HepG2 (cell line): ENCODE measurements around the gene ARHGAP35. TPM values are rescaled to one million over a fixed set of nuclear protein-coding genes. Genes with fewer than 3 reads are reported as not detected.

ENCODE experiments used
- ATF1 ChIP-seq: IDR thresholded peaks from 2 replicates; pipeline ENCODE4 v1.6.1; 2016; ENCODE audit warnings: mild to moderate bottlenecking, control low read depth
- FOSL2 ChIP-seq: sonication (generic); formaldehyde crosslinking; IDR thresholded peaks from 2 replicates; pipeline ENCODE4 v1.4.0; 2020; ENCODE audit warnings: missing genetic modification reagents
- HCFC1 ChIP-seq: fragments of 150-350 bp; IDR thresholded peaks from 2 replicates; pipeline ENCODE4 v1.6.1; 2014; ENCODE audit warnings: low read depth, low read length
- KLF11 ChIP-seq: IDR thresholded peaks from 2 replicates; pipeline ENCODE4 v1.6.1; 2016; ENCODE audit warnings: missing compliant biosample characterization
- NR2F2 ChIP-seq: IDR thresholded peaks from 2 replicates; pipeline ENCODE4 v1.6.1; 2012; ENCODE audit warnings: low read depth, inconsistent platforms, borderline replicate concordance
- PCBP1 ChIP-seq: fragments of 200-400 bp; formaldehyde crosslinking; IDR thresholded peaks from 2 replicates; pipeline ENCODE4 v1.6.1; 2017; ENCODE audit warnings: mild to moderate bottlenecking, low read depth, low read length, borderline replicate concordance
- POLR2AphosphoS2 ChIP-seq: IDR thresholded peaks from 2 replicates; pipeline ENCODE4 v1.6.1; 2011; ENCODE audit warnings: low read depth, low read length, improper control_type of control experiment
- RARA ChIP-seq: IDR thresholded peaks from 2 replicates; pipeline ENCODE4 v1.6.1; 2016; ENCODE audit warnings: missing genetic modification reagents, missing compliant biosample characterization
- RXRA ChIP-seq: sonication (generic); formaldehyde crosslinking; IDR thresholded peaks from 2 replicates; pipeline ENCODE4 v1.5.1; 2020; ENCODE audit warnings: missing genetic modification reagents
- SRY ChIP-seq: sonication (generic); formaldehyde crosslinking; IDR thresholded peaks from 2 replicates; pipeline ENCODE4 v1.8.0; 2022; ENCODE audit warnings: mild to moderate bottlenecking, missing genetic modification reagents
- ZBTB21 ChIP-seq: sonication (generic); formaldehyde crosslinking; IDR thresholded peaks from 2 replicates; pipeline ENCODE4 v1.4.0; 2020; ENCODE audit warnings: missing genetic modification reagents
- ZFAT ChIP-seq: sonication (generic); formaldehyde crosslinking; conservative IDR thresholded peaks from 2 replicates; pipeline ENCODE4 v1.8.1; 2023; ENCODE audit warnings: missing genetic modification reagents, inconsistent platforms
- ZNF333 ChIP-seq: sonication (generic); formaldehyde crosslinking; IDR thresholded peaks from 2 replicates; pipeline ENCODE4 v1.4.0; 2020; ENCODE audit warnings: mild to moderate bottlenecking, missing genetic modification reagents, borderline replicate concordance
- ZNF33A ChIP-seq: sonication (generic); formaldehyde crosslinking; IDR thresholded peaks from 2 replicates; pipeline ENCODE4 v1.5.1; 2020; ENCODE audit warnings: missing genetic modification reagents, mild to moderate bottlenecking, moderate library complexity, borderline replicate concordance
- ZNF430 ChIP-seq: sonication (generic); formaldehyde crosslinking; IDR thresholded peaks from 2 replicates; pipeline ENCODE4 v1.9.0; 2021; ENCODE audit warnings: mild to moderate bottlenecking, missing genetic modification reagents
- ZNF564 ChIP-seq: sonication (generic); formaldehyde crosslinking; IDR thresholded peaks from 2 replicates; pipeline ENCODE4 v1.8.1; 2023; ENCODE audit warnings: mild to moderate bottlenecking, missing genetic modification reagents
- ZNF75D ChIP-seq: sonication (generic); formaldehyde crosslinking; IDR thresholded peaks from 2 replicates; pipeline ENCODE4 v1.8.1; 2023; ENCODE audit warnings: missing genetic modification reagents, mild to moderate bottlenecking, borderline replicate concordance
- ZNF777 ChIP-seq: sonication (generic); formaldehyde crosslinking; IDR thresholded peaks from 2 replicates; pipeline ENCODE4 v1.4.0; 2020; ENCODE audit warnings: missing genetic modification reagents
- polyA plus RNA-seq, 8 experiments: library from polyadenylated mRNA; depleted of rRNA in 3 of 8; stranded (reverse) in 7 of 8; unstranded in 1 of 8; fragments of >200 nt; fragmentation: Illumina TruSeq in 4 of 8; extraction: Trizol in 4 of 8; gene quantifications; 2 replicates each; pipeline versions ENCODE4 v1.2.1 to v1.2.3, GENCODE V29; 2011 to 2016; ENCODE audit warnings: low read depth in 4 of 8, missing spikeins in 1 of 8, mixed read lengths in 1 of 8; ENCODE audit not compliant: insufficient read depth in 1 of 8
- total RNA-seq, 5 experiments: library from RNA; depleted of rRNA; stranded (reverse); fragments of >200 nt; fragmentation: Illumina TruSeq; extraction: Trizol; gene quantifications; 2 replicates each; pipeline ENCODE4 v1.2.3, GENCODE V29; 2016; ENCODE audit warnings: low read depth in 1 of 5
- TF ChIP-seq, protein P1 (sequence below): IDR thresholded peaks from 2 replicates; pipeline ENCODE4 v1.4.0; 2020; ENCODE audit warnings: mild to moderate bottlenecking, missing genetic modification reagents
- TF ChIP-seq, protein P2 (sequence below): IDR thresholded peaks from 2 replicates; pipeline ENCODE4 v1.6.1; 2016; ENCODE audit warnings: missing biosample characterization, missing genetic modification reagents, low read depth
- TF ChIP-seq, protein P3 (sequence below): sonication (generic); formaldehyde crosslinking; IDR thresholded peaks from 2 replicates; pipeline ENCODE4 v1.5.0; 2020; ENCODE audit warnings: mild to moderate bottlenecking, missing genetic modification reagents
- TF ChIP-seq, protein P4 (sequence below): sonication (generic); formaldehyde crosslinking; IDR thresholded peaks from 2 replicates; pipeline ENCODE4 v1.5.0; 2020; ENCODE audit warnings: mild to moderate bottlenecking, missing genetic modification reagents, borderline replicate concordance

The ARHGAP35 gene
- total and polyA plus RNA-seq, 2 of the 13 experiments (the other 11 are each of a cell fraction or from before 2014, with no cell fraction given) = 30.1 to 30.2 TPM

DNA sequence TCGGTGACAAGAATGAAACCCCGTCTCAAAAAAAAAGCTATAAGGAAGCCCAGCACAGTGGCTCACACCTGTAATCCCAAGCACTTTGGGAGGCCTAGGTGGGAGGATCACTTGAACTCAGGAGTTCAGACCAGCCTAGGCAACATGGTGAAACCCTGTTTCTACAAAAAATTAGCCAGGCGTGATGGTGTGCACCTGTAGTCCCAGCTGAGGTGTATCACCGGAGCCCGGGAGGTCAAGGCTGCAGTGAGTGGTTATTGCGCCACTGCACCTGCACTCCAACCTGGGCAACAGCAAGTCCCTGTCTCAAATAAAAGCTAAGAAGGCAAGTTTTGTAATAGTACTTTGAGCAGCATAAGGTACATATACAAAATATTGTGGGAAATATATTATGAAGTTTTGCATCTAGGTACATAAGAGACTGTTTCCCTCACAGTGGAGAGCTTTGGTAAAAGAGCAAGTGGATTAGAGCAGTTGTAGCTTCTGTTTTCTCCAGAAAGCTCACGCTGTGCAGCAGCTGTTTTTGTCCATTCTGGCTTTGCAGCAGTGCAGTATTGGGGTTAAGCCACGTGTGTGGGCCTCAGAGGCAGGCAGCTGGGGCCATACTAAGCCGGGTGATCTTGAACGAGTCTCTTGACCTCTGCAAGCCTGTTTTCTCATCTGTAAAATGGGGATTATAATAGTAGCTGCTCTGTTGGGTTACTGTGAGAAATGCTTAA lies 35.4 kb downstream of the ARHGAP35 start (continued):
- TF ChIP-seq FOSL2 (CRISPR knock-in tag) (peak; percentile 61), ZNF430 (CRISPR knock-in tag) (no peak), ATF1 (CRISPR knock-in tag) (no peak), ZFAT (CRISPR knock-in tag) (no peak), HCFC1 (no peak), ZNF33A (no peak), ZNF333 (CRISPR knock-in tag) (no peak), PCBP1 (no peak), ZBTB21 (CRISPR knock-in tag) (no peak), KLF11 (CRISPR knock-in tag) (no peak), POLR2AphosphoS2 (no peak), SRY (CRISPR knock-in tag) (no peak), RXRA (CRISPR knock-in tag) (peak; percentile 72; the same call in 1 of the 2 replicates), ZNF75D (CRISPR knock-in tag) (no peak), RARA (CRISPR knock-in tag) (peak; percentile 76), ZNF564 (CRISPR knock-in tag) (no peak), ZNF777 (CRISPR knock-in tag) (no peak), NR2F2 (0 out of 2 replicates have a peak, but pooled peaks have one; percentile 21)
- TF ChIP-seq, protein P1, sequence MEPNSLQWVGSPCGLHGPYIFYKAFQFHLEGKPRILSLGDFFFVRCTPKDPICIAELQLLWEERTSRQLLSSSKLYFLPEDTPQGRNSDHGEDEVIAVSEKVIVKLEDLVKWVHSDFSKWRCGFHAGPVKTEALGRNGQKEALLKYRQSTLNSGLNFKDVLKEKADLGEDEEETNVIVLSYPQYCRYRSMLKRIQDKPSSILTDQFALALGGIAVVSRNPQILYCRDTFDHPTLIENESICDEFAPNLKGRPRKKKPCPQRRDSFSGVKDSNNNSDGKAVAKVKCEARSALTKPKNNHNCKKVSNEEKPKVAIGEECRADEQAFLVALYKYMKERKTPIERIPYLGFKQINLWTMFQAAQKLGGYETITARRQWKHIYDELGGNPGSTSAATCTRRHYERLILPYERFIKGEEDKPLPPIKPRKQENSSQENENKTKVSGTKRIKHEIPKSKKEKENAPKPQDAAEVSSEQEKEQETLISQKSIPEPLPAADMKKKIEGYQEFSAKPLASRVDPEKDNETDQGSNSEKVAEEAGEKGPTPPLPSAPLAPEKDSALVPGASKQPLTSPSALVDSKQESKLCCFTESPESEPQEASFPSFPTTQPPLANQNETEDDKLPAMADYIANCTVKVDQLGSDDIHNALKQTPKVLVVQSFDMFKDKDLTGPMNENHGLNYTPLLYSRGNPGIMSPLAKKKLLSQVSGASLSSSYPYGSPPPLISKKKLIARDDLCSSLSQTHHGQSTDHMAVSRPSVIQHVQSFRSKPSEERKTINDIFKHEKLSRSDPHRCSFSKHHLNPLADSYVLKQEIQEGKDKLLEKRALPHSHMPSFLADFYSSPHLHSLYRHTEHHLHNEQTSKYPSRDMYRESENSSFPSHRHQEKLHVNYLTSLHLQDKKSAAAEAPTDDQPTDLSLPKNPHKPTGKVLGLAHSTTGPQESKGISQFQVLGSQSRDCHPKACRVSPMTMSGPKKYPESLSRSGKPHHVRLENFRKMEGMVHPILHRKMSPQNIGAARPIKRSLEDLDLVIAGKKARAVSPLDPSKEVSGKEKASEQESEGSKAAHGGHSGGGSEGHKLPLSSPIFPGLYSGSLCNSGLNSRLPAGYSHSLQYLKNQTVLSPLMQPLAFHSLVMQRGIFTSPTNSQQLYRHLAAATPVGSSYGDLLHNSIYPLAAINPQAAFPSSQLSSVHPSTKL (CRISPR knock-in tag) = peak; percentile 49
- TF ChIP-seq, protein P2, sequence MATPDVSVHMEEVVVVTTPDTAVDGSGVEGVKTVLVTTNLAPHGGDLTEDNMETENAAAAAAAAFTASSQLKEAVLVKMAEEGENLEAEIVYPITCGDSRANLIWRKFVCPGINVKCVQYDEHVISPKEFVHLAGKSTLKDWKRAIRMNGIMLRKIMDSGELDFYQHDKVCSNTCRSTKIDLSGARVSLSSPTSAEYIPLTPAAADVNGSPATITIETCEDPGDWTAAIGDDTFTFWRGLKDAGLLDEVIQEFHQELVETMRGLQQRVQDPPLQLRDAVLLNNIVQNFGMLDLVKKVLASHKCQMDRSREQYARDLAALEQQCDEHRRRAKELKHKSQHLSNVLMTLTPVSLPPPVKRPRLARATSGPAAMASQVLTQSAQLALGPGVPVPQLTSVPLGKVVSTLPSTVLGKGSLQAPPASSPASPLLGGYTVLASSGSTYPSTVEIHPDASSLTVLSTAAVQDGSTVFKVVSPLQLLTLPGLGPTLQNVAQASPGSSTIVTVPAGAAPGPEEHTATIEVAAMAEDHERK (CRISPR knock-in tag) = no peak
- TF ChIP-seq, protein P3, sequence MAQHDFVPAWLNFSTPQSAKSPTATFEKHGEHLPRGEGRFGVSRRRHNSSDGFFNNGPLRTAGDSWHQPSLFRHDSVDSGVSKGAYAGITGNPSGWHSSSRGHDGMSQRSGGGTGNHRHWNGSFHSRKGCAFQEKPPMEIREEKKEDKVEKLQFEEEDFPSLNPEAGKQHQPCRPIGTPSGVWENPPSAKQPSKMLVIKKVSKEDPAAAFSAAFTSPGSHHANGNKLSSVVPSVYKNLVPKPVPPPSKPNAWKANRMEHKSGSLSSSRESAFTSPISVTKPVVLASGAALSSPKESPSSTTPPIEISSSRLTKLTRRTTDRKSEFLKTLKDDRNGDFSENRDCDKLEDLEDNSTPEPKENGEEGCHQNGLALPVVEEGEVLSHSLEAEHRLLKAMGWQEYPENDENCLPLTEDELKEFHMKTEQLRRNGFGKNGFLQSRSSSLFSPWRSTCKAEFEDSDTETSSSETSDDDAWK (CRISPR knock-in tag) = no peak
- TF ChIP-seq, protein P4, sequence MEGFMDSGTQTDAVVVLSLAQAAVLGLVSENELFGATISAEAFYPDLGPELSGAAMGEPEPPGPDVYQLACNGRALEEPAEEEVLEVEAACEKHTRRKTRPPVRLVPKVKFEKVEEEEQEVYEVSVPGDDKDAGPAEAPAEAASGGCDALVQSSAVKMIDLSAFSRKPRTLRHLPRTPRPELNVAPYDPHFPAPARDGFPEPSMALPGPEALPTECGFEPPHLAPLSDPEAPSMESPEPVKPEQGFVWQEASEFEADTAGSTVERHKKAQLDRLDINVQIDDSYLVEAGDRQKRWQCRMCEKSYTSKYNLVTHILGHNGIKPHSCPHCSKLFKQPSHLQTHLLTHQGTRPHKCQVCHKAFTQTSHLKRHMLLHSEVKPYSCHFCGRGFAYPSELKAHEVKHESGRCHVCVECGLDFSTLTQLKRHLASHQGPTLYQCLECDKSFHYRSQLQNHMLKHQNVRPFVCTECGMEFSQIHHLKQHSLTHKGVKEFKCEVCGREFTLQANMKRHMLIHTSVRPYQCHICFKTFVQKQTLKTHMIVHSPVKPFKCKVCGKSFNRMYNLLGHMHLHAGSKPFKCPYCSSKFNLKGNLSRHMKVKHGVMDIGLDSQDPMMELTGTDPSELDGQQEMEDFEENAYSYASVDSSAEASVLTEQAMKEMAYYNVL (CRISPR knock-in tag) = no peak
